Effector memory CD4-positive, alpha-beta T cell (primary cell): Measurements from ENCODE around the gene GBA2.

Experiments
- DNase-seq, 3 donors: peaks; one replicate each; pipeline ENCODE4 v3.0.0-alpha.2; 2020
- H3K27ac ChIP-seq: 2 replicates; pipeline ENCODE4 v1.7.0; 2013; ENCODE audit warnings: mild to moderate bottlenecking, low read length, moderate library complexity; ENCODE audit not compliant: insufficient read depth, poor library complexity, severe bottlenecking
- H3K27me3 ChIP-seq: replicated peaks from 2 replicates; pipeline ENCODE4 v1.7.0; 2013; ENCODE audit warnings: mild to moderate bottlenecking, low read length; ENCODE audit not compliant: insufficient read depth, control insufficient read depth, poor library complexity, severe bottlenecking
- H3K36me3 ChIP-seq: 2 replicates; pipeline ENCODE4 v1.7.0; 2013; ENCODE audit warnings: mild to moderate bottlenecking, low read length, moderate library complexity; ENCODE audit not compliant: control insufficient read depth, insufficient read depth
- H3K4me1 ChIP-seq: 2 replicates; pipeline ENCODE4 v1.7.0; 2013; ENCODE audit warnings: low read length, mild to moderate bottlenecking; ENCODE audit not compliant: control insufficient read depth, insufficient read depth, poor library complexity, severe bottlenecking
- H3K4me3 ChIP-seq: 2 replicates; pipeline ENCODE4 v1.7.0; 2013; ENCODE audit warnings: low read length, low read depth, mild to moderate bottlenecking; ENCODE audit not compliant: insufficient read depth, poor library complexity, severe bottlenecking
- H3K9me3 ChIP-seq: 2 replicates; pipeline ENCODE4 v1.7.0; 2013; ENCODE audit warnings: mild to moderate bottlenecking, low read length, moderate library complexity; ENCODE audit not compliant: control insufficient read depth

GBA2 gene

GRCh38 chr9:35732185-35732799 lies 16.7 kb downstream of the GBA2 start, which contains the start of the genes CREB3 and TLN1:
Gene CREB3, plus strand, starts transcription at chr9:35732666. Its CDS starts 107 bp downstream, at chr9:35732773.
Gene TLN1, minus strand, starts transcription at chr9:35732195. Its CDS starts 6,501 bp downstream, at chr9:35725694.
- H3K36me3 ChIP-seq: peaks cover 17% of the 10 kb centered on the region
- DNase-seq: peak; percentile 93 to 96 (median 96)

DNA sequence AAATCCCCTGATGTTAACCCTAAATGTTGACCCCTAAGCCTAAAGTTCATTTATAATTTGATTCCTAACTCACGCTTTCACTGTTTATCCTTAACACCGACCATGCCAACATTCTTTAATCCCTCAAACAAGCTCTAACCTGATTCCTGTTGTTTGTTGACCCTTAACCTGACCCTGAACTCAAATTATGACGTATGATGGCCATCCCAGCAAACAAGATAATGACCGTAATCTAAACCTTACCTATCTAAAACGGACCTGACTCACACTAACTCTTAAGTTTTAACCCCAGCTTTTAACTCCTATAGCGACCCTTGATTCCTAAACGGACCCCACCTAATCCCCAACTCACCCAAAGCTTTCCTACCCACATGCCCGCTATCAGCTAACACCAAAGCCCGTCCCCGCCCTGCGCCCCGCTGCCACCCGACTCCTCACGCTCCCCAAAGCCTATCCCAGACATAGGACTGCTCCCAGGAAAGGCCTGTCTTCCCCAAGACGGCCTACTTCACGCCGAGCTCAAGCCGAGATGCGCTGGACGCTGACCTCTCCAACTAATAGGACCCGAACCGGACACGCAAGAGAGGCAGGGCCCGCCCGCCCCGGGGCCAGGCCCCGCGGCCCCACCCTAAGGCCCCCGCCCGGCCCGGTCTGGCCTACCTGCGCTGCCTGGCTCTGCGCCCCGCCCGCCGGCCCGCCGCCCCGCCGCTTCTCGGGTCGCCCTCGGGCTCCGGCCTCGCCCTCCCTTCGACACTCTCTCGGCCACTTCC lies 17.4 kb downstream of the GBA2 start:
- H3K9me3 ChIP-seq: no peaks in the 10 kb centered on the region
- peak overlapping the region; percentile 72 for H3K4me3 ChIP-seq
- peak overlapping the region; percentile 88 for H3K27ac ChIP-seq
- H3K4me1 ChIP-seq: peaks cover 56% of the 10 kb centered on the region
- DNase-seq: no peak
- no peaks in the 10 kb centered on the region for H3K27me3 ChIP-seq
- peaks cover 14% of the 10 kb centered on the region for H3K36me3 ChIP-seq

More at GRCh38 chr9:35732185-35732799, 16.7 kb downstream of the GBA2 start, which contains the start of the genes CREB3 and TLN1:
- Histone ChIP-seq H3K9me3 (no peaks in the 10 kb centered on the region), H3K27me3 (no peaks in the 10 kb centered on the region), H3K4me1 (peaks cover 49% of the 10 kb centered on the region), H3K27ac (peak within 1 kb of the TSS; percentile 88), H3K4me3 (peak within 1 kb of the TSS; percentile 72)

- H3K36me3 ChIP-seq: peaks cover 11% of the 10 kb centered on the region
- no peak for DNase-seq
- H3K27me3 ChIP-seq: no peaks in the 10 kb centered on the region
- H3K9me3 ChIP-seq: no peaks in the 10 kb centered on the region
- H3K4me3 ChIP-seq: peak overlapping the region; percentile 16
- H3K27ac ChIP-seq: peak overlapping the region; percentile 88
- peaks cover 57% of the 10 kb centered on the region for H3K4me1 ChIP-seq
These were observed 18.6 kb downstream of the GBA2 start for GRCh38 chr9:35730486-35730854.

- peaks cover 57% of the 10 kb centered on the region for H3K4me1 ChIP-seq
- no peaks in the 10 kb centered on the region for H3K27me3 ChIP-seq
- DNase-seq: peak in 2 of 3 donors; percentile 23 to 47
These were observed 19.1 kb downstream of the GBA2 start for GRCh38 chr9:35729700-35730485.

DNA sequence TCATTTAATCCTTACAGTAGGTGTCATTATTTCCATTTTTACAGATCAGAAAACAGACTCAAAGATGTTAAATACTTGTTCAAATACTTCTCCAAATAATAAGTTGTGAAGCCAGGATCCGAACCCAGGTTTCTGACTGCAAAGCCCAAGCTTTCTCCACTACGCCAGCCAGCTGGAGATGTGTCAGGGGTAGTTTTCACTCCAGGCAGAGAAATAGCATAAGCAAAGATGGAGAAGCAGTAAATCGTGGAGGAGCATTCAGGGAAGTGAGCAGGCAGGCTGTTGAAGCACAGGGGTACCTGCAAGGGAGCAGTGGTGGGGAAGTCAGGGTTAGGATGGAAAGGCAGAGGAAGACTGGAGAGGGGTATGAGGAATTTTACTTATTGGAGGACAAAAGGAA lies 19.9 kb downstream of the GBA2 start:
- Histone ChIP-seq H3K36me3 (peaks cover 23% of the 10 kb centered on the region), H3K27ac (peak overlapping the region; percentile 30), H3K4me1 (peaks cover 57% of the 10 kb centered on the region), H3K9me3 (no peaks in the 10 kb centered on the region), H3K4me3 (peak overlapping the region; percentile 4), H3K27me3 (no peaks in the 10 kb centered on the region)
- DNase-seq: no peak

More at GRCh38 chr9:35729700-35730485, 19.1 kb downstream of the GBA2 start:
- Histone ChIP-seq H3K27ac (peak overlapping the region; percentile 88), H3K9me3 (no peaks in the 10 kb centered on the region), H3K36me3 (peaks cover 15% of the 10 kb centered on the region), H3K4me3 (peak overlapping the region; percentile 16)

- DNase-seq: peak in 1 of 3 donors; percentile 15
- H3K9me3 ChIP-seq: no peaks in the 10 kb centered on the region
- H3K36me3 ChIP-seq: peaks cover 31% of the 10 kb centered on the region
- H3K27ac ChIP-seq: peak overlapping the region; percentile 10
- no peaks in the 10 kb centered on the region for H3K27me3 ChIP-seq
- H3K4me1 ChIP-seq: peaks cover 53% of the 10 kb centered on the region
- peak overlapping the region; percentile 4 for H3K4me3 ChIP-seq
These were observed 20.7 kb downstream of the GBA2 start for GRCh38 chr9:35728041-35728971.

- no peak overlapping the region for H3K4me3 ChIP-seq
- no peak for DNase-seq
- peak overlapping the region; percentile 10 for H3K27ac ChIP-seq
- H3K9me3 ChIP-seq: no peaks in the 10 kb centered on the region
- H3K36me3 ChIP-seq: peaks cover 38% of the 10 kb centered on the region
- H3K27me3 ChIP-seq: no peaks in the 10 kb centered on the region
- H3K4me1 ChIP-seq: peaks cover 49% of the 10 kb centered on the region
These were observed 21.4 kb downstream of the GBA2 start for GRCh38 chr9:35727676-35728040.

DNA sequence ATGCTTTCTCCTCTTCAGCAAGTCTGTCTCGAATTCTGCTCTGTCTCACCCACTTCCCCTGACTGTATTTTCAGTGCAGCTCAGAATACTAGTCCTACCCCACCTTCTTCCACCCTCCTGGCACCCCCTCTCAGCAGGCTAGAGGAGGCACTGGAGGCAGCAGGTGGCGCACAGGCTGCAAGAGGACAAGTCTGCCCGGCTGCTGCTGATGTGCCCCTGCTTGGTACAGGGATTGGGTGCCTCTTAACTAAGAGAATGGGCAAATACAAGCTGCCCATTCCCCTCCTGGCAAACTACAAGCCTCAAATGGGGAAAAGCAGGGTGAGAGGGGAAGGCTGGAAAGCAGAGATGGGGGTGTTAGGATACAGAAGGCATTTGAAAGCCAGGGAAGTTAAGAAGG lies 22.1 kb downstream of the GBA2 start:
- no peak overlapping the region for H3K4me3 ChIP-seq
- H3K36me3 ChIP-seq: peaks cover 45% of the 10 kb centered on the region
- peaks cover 49% of the 10 kb centered on the region for H3K4me1 ChIP-seq
- H3K9me3 ChIP-seq: no peaks in the 10 kb centered on the region
- no peak for DNase-seq
- no peaks in the 10 kb centered on the region for H3K27me3 ChIP-seq
- H3K27ac ChIP-seq: no peak overlapping the region

DNA sequence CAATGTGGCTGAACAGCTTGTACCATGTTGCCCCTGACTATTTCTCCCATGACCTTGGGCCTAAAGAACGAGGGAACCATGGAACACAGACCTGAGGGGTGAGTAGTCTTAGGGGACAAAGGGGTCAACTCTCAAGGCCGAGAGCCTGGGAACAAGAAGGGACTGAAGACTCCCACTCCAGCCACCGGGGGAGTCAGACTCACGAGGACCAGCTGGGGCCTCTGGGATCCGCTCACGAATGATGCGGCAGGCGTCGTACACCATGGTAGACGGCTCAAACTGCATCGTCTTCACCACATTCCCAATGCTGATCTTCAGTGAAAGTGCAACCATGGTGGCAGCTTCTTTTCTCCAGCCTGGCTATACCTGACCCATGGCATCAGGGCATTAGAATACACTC lies 23.7 kb downstream of the GBA2 start:
- H3K4me3 ChIP-seq: no peak overlapping the region
- peaks cover 36% of the 10 kb centered on the region for H3K4me1 ChIP-seq
- no peaks in the 10 kb centered on the region for H3K27me3 ChIP-seq
- no peak for DNase-seq
- peaks cover 61% of the 10 kb centered on the region for H3K36me3 ChIP-seq
- H3K27ac ChIP-seq: no peak overlapping the region
- no peaks in the 10 kb centered on the region for H3K9me3 ChIP-seq
